NCI-H460 (cell line): Measurements from ENCODE around the gene DDR1. TPM values are rescaled to one million over a fixed set of nuclear protein-coding genes. Genes with fewer than 3 reads are reported as not detected.
A peak's percentile ranks its signal among the peaks of the same experiment; 100 is the strongest.
"Not testable (repeated sequence)": the region's sequence is repeated elsewhere in the genome, so short reads cannot be mapped to it uniquely, and the experiment has no call there.

ENCODE experiments used
- DNase-seq: peaks from one replicate; pipeline ENCODE4 v3.0.0-alpha.2; 2016; ENCODE audit warnings: low read depth; ENCODE audit errors: extremely low read depth
- total RNA-seq: library from RNA; depleted of rRNA; stranded (reverse); fragments of >200 nt; shearing (Covaris generic); gene quantifications from 2 replicates; pipeline ENCODE4 v1.2.3, GENCODE V29; 2014

DDR1 gene
- total RNA-seq, 1 experiment from 2014 or later, result 23.8 TPM

DNA sequence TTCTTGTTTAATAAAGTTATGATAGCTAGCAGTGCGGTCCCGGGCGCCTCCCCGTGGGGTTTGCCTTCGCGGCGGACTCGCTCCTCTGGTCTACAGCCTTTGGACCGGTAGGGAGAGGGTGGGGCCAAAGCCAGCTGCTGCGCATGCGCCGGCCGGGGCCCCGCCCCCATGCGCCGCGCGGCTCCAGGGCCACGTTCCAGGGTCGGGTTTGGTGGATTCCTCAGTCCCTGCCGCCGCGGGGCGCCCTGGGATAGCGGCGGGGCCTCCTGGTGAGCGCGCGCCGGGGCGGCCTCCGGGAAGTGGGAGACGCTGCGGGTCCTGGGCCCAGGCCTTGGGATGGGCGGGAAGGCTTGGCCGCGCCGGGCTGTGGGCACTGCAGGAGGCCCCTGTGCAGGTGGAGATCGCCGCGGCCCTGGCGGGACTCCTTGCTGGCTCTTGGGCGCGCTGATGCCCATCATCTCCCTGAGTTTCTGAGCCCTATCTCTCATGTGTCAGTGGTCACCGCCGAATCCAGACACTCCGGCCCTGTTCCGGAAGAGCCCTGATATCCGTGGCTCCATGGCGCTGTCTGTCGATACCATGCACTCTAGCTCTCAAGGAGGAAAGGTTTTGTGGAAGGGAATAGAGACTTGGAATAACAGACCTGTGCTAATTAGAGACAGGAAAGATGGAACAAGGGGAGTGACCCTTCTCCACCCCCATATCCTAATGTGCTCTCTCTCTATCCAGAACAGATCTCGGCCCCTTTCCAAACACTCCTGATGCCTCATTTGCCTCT lies 29.9 kb downstream of the DDR1 start, which contains the start of gene VARS2:
Gene VARS2 (plus strand): TSS at position 163 of the 778 bp plus-strand sequence. CDS start 599 bp downstream, at position 762.
- peak; percentile 82 for DNase-seq

DNA sequence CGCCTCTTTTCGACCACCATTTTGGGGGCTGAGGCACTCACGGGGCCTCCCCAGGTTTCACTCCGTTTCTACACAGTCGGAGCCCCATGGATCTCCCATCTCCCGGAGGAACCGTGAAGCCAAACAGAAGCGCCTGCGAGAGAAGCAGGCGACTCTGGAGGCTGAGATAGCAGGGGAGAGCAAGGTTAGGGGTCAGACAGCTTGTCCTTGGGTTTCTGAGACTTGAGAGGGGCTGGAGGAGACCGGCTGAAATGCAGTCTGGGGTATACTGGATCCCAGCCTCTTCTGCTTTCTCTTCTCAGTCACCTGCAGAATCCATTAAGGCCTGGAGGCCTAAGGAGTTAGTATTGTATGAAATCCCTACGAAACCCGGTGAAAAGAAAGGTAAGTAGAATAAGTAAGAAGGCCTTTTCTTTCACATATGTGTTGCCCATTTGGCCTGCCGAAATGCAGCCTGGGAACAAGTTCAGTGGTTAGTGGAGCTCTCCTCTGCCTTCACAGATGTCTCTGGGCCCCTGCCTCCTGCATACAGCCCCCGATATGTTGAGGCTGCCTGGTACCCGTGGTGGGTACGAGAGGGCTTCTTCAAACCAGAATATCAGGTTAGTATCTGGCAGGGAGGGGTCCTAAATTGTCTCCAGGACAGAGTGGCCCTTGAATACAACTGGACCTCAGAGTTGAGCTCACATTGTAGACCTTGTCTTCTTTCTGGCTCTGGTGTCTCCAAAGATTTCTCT lies 30.7 kb downstream of the DDR1 start:
- DNase-seq, result no peak

DNA sequence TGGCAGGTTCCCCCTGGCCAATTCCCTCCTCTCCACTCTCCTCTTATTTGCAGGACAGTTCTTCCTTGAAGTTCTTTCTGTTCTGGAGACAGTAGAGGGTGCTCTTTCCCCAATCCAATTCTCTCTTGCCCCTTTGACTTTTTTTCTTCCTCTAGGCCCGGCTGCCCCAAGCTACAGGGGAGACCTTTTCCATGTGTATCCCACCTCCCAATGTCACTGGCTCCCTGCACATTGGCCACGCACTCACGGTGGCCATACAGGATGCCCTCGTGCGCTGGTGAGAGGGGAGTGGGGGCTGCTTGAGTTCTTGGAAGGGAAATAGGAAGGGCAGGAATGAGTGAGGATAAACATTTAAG lies 31.2 kb downstream of the DDR1 start:
- peak; percentile 66 for DNase-seq

DNA sequence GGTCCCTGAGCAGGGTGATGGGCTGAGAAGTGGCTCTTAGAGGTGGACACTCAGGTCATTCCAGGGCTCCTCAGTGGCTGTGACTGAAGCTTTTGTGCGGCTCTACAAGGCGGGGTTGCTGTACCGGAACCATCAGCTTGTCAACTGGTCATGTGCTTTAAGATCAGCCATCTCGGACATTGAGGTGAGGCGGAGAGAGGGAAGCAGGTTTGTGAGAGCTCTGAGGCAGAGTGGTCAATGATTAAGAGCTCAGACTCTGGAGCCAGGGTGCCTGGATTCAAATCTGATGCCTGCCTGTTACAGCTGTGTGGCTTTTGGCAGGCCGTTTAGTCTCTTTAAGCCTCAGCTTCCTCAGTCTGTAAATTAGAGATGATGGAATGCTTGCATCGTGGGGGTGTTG lies 32.7 kb downstream of the DDR1 start:
- no peak for DNase-seq

DNA sequence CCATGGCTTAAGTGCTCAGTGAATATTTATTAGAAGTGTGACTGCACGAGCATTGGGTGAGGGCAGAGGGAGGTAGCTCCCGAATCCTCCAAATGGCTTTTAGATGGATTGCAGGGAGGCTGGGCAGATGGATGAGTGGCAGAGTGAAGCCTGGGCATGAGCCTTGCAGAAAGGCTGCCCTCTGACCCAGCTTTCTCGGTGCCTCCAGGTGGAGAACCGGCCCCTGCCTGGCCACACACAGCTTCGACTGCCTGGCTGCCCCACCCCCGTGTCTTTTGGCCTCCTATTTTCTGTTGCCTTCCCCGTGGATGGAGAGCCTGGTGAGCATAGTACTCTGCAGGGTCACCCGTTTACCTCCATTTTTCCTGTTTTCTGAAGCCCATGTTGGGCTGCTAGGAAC lies 33.2 kb downstream of the DDR1 start:
- no peak for DNase-seq

DNA sequence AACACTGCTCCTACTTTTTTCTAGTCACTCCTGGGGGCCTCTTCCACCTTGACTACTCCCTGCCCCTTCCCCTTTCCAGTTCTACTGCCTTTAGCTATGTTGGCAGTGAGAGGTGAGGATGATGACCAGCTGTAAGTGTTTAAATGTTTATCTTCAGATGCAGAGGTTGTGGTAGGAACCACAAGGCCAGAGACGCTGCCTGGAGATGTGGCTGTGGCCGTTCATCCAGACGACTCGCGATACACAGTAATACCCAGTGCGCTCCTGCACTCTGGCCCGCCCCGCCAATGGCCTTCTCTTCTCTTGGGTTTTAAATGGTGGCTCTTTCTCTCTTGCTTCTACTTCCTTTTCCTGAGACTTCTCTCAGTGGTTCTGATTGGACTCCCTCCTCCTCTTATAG lies 34.4 kb downstream of the DDR1 start:
- no peak for DNase-seq

DNA sequence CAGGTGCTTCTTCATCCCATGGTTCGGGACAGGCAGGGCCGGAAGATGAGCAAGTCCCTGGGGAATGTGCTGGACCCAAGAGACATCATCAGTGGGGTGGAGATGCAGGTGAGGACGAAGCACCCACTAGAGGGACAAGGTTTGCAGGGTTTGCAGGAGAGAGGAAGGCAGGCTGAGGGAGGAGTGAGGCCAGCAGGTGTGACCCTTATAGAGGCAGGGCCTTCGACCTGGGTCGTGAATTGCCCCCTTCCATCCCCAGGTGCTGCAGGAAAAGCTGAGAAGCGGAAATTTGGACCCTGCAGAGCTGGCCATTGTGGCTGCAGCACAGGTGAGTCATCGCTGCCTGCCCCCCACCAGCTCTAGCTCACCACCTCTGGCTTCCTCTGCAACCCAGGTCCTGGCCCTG lies 38.1 kb downstream of the DDR1 start:
- no peak for DNase-seq

DNA sequence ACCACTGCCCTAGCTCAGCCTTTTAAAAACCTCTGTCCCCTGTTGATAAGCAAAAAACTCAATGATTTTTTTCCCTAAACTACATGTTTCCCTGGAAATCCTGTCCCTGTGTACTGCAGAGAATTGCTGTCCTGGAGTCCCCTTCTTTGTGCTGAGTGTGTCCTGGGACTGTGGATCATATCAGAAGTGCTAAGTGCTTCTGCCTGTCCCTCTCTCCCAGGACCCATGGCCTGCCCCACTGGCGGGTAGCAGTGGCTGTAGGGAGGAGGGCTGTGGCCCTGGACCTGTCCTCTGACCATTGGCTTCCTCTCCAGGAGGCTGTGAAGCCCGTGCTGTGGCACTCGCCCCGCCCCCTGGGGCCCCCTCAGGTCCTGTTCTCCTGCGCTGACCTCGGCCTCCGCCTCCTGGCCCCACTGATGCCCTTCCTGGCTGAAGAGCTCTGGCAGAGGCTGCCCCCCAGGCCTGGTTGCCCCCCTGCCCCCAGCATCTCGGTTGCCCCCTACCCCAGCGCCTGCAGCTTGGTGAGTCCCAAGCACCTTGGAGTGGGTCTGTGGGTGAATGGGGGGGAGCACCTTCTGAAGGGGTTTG lies 39.8 kb downstream of the DDR1 start:
- not testable (repeated sequence) for DNase-seq

DNA sequence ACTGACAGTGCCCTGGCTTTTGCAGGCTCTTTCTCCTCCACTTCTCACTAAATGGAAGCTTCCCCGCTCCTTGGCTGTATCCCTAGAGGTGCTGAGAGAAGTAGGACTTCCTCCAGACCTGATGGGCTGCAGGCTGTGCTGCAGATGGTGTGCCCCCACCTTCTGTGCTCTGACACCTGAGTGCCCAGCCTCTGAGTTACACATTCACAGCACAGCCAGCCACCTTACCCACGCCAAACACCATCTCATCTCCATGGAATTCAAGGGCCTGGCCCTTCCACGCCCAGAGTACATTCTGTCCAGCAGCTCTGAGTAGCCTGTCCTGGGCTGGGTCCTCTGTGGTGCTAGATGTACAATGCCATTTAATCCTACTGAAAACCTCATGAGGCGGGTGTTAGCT lies 42.3 kb downstream of the DDR1 start:
- no peak for DNase-seq

DNA sequence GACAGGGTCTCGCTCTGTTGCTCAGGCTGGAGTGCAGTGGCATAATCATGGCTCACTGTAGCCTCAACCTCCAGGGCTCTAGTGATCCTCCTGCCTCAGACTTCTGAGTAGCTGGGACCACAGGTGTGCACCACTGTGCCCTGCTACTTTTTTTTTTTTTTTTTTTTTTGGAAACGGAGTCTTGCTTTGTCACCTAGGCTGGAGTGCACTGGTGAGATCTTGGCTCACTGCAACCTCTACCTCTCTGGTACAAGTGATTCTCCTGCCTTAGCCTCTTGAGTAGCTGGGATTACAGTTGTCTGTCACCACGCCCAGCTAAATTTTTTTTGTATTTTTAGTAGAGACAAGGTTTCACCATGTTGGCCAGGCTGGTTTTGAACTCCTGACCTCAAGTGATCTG lies 42.8 kb downstream of the DDR1 start:
- DNase-seq, result not testable (repeated sequence)

DNA sequence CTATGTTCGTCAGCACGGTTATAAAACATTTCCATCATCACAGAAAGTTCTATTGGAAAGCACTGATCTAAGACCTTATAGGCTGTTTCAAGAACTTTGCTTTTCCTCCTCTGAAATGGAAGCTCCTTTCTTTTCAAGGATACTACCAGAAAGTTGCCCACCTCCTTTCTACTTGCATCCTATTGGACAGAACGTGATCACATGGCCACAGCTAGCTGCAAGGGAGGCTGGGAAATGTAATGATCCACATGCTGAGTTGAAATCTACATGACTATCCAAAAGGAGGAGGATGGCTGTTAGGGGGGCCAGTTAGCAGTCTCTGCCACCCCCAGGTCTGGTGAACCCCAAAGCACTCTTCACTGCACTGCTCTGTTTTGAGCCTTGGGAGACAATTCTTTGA lies 44.4 kb downstream of the DDR1 start:
- DNase-seq, result no peak

DNA sequence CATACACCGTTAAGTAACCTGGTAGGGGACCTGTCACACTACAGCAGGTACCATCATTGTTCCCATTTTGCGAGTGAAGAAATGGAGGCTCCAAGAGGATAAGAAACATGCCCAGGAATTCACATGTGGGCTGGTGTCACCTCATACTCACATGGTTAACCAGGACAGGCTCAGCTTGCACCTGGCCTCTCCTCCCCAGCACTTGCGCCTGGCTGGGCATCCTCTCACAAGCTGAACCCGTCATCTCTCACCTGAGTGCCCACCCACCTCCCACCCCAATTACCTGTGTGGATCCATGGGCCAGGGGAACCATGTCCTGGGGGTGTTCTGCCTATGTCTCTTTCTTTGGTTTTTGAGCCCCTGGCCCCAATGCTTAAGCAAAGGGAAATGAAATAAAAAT lies 46.2 kb downstream of the DDR1 start:
- no peak for DNase-seq

DNA sequence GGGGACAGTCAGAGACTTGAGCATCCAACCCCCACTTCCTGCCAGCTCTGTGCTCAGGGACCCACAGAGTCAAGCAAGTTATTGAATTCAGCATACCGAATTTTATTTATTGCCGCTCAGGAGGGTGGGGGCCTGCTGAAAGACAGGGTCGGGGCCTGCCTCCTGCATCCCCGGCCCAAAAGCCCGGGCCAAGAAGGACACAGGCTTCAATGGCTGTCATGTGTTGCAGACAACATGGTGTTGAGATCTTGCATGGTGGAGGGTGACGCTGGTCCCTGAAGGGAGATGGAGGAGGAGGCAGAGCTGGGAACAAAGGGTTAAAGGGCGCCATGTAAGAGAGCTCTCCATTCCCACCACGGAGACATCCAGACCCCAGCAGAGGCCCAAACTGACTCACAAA lies 47.0 kb downstream of the DDR1 start:
- DNase-seq, result no peak

DNA sequence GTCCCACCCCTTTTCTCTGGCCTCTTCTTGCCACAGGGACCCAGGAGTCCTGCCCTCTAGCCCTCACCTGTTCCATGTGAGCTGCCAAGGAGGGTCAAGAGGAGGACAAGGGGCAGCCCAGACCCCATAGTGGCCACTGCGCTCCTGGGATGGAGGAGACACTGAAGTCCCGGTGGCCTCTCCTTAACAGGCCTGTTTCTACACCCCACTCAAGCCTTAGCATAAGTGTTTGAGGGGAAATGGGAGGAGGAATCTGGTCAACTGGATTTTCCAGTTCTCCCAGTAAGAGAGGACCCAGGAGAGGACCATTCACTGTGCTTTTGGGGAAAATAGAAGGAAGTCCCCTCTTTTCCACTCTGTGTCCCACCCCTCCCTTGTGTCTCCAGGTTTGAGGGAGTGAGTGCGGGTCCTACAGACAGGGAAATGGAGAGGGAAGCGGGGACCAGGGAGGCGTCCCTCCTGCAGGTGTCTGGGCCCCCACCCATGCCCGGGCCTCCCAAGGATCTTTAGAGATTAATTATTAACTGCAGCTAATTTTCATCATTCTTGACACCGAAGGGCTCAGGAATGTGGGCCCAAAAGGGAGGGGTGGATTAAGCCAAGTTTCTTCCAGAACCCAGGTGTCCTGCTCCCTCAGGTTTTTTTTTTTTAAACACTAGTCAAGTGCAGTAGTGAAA lies 47.8 kb downstream of the DDR1 start, which contains the start of gene SFTA2:
Gene SFTA2 (minus strand): TSS at position 202 of the 677 bp plus-strand sequence. CDS start 74 bp downstream, at position 128.
- DNase-seq, result no peak

DNA sequence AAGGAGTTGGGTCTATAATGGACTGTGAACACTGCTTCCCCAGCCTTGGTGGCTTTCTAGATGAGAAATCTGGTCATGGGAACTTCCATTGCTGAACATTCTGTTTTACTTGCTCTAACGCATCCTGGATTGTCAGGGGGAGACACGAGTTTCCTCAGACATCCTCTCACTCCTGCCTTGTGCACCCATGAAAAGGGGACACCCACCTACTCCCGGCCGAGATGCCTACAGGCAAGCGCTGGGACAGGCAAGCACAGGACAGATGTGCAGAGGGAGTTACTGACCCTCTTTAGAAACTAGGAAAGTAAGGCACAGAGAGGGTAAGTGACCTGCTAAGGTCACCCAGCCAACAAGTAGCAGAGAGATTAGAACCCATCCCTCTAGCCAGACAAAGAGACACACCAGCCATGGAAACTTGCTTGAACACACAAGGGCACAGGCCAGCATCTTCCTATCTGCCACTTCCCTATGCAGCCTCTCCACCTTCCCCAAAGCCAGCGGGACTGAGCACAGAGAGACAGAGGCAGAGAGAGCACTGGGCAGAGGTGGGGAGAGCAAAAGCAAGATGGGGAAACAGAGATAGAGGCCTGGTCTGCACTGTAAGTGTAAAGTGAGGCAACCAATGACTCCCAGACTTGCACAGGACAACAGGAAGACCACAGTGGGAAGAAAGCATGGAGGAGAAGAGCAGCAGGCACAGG lies 48.5 kb downstream of the DDR1 start:
- DNase-seq, result no peak

DNA sequence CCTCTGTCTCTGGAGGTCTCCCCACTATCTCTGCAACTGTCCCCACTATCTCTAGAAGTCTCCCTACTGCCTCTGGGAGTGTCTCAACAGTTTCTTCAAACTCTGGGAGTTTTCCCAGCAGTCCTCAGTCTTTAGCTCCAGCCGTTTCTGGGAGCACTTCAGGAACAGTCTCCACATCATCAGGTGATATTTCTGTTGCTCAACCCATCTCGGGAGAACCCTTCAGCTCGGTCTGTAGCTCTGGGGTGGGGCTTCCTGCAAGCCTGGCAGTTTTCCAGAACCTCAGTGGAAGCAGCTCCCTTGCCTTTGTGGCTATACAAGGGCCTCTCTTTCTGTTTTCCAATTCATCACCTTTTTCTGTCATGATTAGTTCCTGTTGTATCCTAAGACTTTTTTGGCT lies 50.7 kb downstream of the DDR1 start:
- no peak for DNase-seq

DNA sequence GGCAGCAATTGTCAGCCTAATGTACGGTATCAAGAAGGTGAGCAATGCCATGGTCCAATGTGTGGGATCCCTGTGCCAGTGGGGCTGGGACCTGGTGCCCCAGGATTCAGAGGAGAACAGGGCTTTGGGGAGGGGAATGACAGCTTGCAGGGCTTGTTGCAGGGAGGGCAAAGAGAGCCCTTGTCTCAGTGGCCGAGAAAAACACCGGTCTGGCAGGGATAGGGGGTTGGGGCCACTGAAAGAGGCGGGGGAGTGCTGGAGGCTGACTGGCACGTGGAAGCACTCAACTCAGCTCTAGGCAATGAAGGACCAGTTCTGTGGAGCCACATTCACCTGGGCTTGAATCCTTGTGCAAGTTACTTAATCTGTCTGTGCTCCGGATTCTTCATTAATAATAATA lies 52.9 kb downstream of the DDR1 start:
- no peak for DNase-seq

DNA sequence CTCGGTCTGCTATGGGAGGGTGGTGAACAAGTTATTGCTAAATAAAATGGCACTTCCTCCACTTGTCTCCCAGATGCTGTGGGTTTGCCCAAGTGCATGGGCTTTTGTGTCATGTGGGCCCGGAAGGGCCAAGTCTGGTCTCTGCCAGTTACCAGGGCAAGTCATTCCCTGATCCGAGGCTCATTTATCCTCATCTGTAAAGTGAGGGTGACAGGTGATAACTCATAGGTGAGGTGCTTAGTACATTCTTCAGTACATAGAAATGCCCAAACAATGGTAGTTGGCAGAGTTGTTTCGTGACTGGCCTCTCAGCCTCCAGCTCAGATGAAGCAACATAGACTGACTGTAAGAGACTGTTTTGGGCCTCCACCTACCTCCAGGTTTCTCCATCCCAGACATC lies 54.4 kb downstream of the DDR1 start:
- DNase-seq, result no peak

DNA sequence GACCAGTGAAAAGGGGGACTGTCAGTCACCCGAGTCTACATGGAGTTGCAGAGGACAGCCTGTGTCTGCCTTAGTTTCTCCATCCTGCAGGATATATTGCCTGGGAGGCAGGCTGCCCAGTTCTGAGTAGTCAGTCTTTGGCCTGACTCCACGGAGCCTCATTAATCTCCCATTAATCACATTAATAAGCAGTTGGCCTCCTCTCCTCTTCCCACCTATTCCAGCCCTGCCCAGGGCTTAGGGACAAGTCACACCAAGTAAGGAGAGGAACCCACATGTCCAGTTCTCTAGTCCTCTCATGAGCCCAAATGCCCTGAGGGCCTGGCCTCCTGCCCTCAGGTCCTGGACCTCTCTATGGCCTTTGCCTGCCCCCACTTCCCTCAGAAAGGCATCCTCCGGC lies 55.2 kb downstream of the DDR1 start:
- no peak for DNase-seq

DNA sequence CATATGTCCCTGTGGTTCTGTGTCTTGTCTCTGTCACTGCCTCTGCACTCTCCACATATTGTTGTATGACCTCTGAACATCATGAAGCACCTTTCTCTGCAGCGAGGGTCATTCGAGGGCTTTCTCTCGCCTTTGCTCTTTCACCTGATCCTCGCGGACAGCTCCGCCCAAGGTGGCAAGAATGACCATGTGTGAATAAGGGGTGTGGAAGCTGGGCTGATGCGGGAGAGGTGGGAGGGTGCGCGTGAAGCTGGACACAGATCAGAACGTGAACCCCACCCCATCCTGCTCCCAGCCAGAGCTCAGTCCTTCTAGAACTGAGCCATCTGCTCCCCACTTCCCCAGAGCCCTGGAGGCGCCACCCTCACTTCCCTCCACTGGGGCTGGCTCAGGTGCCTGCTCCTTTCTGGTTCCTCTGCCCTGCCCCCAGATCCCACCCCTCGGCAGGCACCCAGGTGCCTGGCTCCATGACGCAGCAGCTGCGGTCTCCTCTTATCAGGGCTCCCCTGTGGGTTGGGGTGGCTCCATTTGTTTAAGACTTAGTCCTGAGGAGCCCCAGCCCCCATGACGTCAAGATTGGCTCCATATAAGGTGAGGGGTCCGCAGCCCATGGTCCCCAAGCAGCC lies 56.2 kb downstream of the DDR1 start, which contains the start of gene MUCL3:
Gene MUCL3 (plus strand): TSS at position 613 of the 626 bp plus-strand sequence. CDS start 27 bp downstream, outside the sequence.
- DNase-seq, result no peak
